ENCODE measurements around the gene ZCCHC14. TPM values are rescaled to one million over a fixed set of nuclear protein-coding genes. Genes with fewer than 3 reads are reported as not detected.
"Not testable (repeated sequence)": the region's sequence is repeated elsewhere in the genome, so short reads cannot be mapped to it uniquely, and the experiment has no call there.

Gene ZCCHC14
- total RNA-seq, 1 experiment from 2014 or later = 6.0 TPM

- in situ Hi-C loops (cut with HindIII; ENCODE audit: low pct_unique_long_range_greater_than_20kb, low sequenced_read_pairs); DNase-seq (ENCODE audit: low read depth, low spot score): not testable (repeated sequence)
These were observed 10.6 kb upstream of the ZCCHC14 start for GRCh38 chr16:87503232-87503937.

- DNase-seq (ENCODE audit: low read depth, low spot score) = no peak
- in situ Hi-C loops (cut with HindIII; ENCODE audit: low pct_unique_long_range_greater_than_20kb, low sequenced_read_pairs) = no loop called here
These were observed 9.6 kb upstream of the ZCCHC14 start for GRCh38 chr16:87502308-87502969.

- in situ Hi-C loops (cut with HindIII; ENCODE audit: low pct_unique_long_range_greater_than_20kb, low sequenced_read_pairs) = no loop called here
These were observed 8.3 kb upstream of the ZCCHC14 start for GRCh38 chr16:87501117-87501516.

GRCh38 chr16:87499189-87499486 lies 6.3 kb upstream of the ZCCHC14 start:
- DNase-seq (ENCODE audit: low read depth, low spot score) = no peak
- in situ Hi-C loops (cut with HindIII; ENCODE audit: low pct_unique_long_range_greater_than_20kb, low sequenced_read_pairs) = no loop called here

More at GRCh38 chr16:87501117-87501516, 8.3 kb upstream of the ZCCHC14 start:
- DNase-seq (ENCODE audit: low read depth, low spot score) = no peak

GRCh38 chr16:87498324-87499188 lies 5.7 kb upstream of the ZCCHC14 start:
- DNase-seq (ENCODE audit: low read depth, low spot score) = no peak
- in situ Hi-C loops (cut with HindIII; ENCODE audit: low pct_unique_long_range_greater_than_20kb, low sequenced_read_pairs) = no loop called here

GRCh38 chr16:87497767-87498290 lies 5.0 kb upstream of the ZCCHC14 start:
- in situ Hi-C loops (cut with HindIII; ENCODE audit: low pct_unique_long_range_greater_than_20kb, low sequenced_read_pairs); DNase-seq (ENCODE audit: low read depth, low spot score): not testable (repeated sequence)

GRCh38 chr16:87497023-87497766 lies 4.4 kb upstream of the ZCCHC14 start:
- in situ Hi-C loops (cut with HindIII; ENCODE audit: low pct_unique_long_range_greater_than_20kb, low sequenced_read_pairs); DNase-seq (ENCODE audit: low read depth, low spot score): not testable (repeated sequence)

- no peak for DNase-seq (ENCODE audit: low read depth, low spot score)
- in situ Hi-C loops (cut with HindIII; ENCODE audit: low pct_unique_long_range_greater_than_20kb, low sequenced_read_pairs) = no loop called here
These were observed 3.6 kb upstream of the ZCCHC14 start for GRCh38 chr16:87496447-87496801.

- DNase-seq (ENCODE audit: low read depth, low spot score) = no peak
- in situ Hi-C loops (cut with HindIII; ENCODE audit: low pct_unique_long_range_greater_than_20kb, low sequenced_read_pairs) = no loop called here
These were observed 3.0 kb upstream of the ZCCHC14 start for GRCh38 chr16:87495578-87496446.

- in situ Hi-C loops (cut with HindIII; ENCODE audit: low pct_unique_long_range_greater_than_20kb, low sequenced_read_pairs) = no loop called here
- DNase-seq (ENCODE audit: low read depth, low spot score) = no peak
These were observed 920 bp upstream of the ZCCHC14 start for GRCh38 chr16:87493608-87494280.

GRCh38 chr16:87492291-87492630 lies 563 bp downstream of the ZCCHC14 start:
- in situ Hi-C loops (cut with HindIII; ENCODE audit: low pct_unique_long_range_greater_than_20kb, low sequenced_read_pairs) = no loop called here
- no peak for DNase-seq (ENCODE audit: low read depth, low spot score)

- DNase-seq (ENCODE audit: low read depth, low spot score) = no peak
- in situ Hi-C loops (cut with HindIII; ENCODE audit: low pct_unique_long_range_greater_than_20kb, low sequenced_read_pairs) = no loop called here
These were observed 1.1 kb downstream of the ZCCHC14 start for GRCh38 chr16:87491522-87492290.

- in situ Hi-C loops (cut with HindIII; ENCODE audit: low pct_unique_long_range_greater_than_20kb, low sequenced_read_pairs); DNase-seq (ENCODE audit: low read depth, low spot score): not testable (repeated sequence)
These were observed 1.9 kb downstream of the ZCCHC14 start for GRCh38 chr16:87490799-87491521.

GRCh38 chr16:87490096-87490798 lies 2.6 kb downstream of the ZCCHC14 start:
- DNase-seq (ENCODE audit: low read depth, low spot score) = no peak
- in situ Hi-C loops (cut with HindIII; ENCODE audit: low pct_unique_long_range_greater_than_20kb, low sequenced_read_pairs) = no loop called here

Measured in SK-MEL-5 (cell line).